Dendritic cell treated with granulocyte-macrophage colony-stimulating factor and Interleukin-4, amounts not matched to agents 40 ng/mL and 50 ng/mL, for 4 days (primary cell): ENCODE measurements around the gene LRGUK.
"Not testable (repeated sequence)": the region's sequence is repeated elsewhere in the genome, so short reads cannot be mapped to it uniquely, and the experiment has no call there.

Experiments used
- H3K27ac Mint-ChIP-seq: one replicate; pipeline ENCODE4 v1.8.0; 2022; ENCODE audit warnings: mild to moderate bottlenecking, mixed read lengths
- H3K27me3 Mint-ChIP-seq: one replicate; pipeline ENCODE4 v1.8.0; 2022; ENCODE audit warnings: mild to moderate bottlenecking, mixed read lengths
- H3K36me3 Mint-ChIP-seq: one replicate; pipeline ENCODE4 v1.8.0; 2022; ENCODE audit warnings: low read depth, mixed read lengths
- H3K4me1 Mint-ChIP-seq: one replicate; pipeline ENCODE4 v1.8.0; 2022; ENCODE audit warnings: low read depth, mixed read lengths
- H3K4me3 Mint-ChIP-seq: one replicate; pipeline ENCODE4 v1.8.0; 2022; ENCODE audit warnings: mild to moderate bottlenecking, moderate library complexity, mixed read lengths
- H3K9me3 Mint-ChIP-seq: one replicate; pipeline ENCODE4 v1.8.0; 2022; ENCODE audit warnings: mixed read lengths
- intact Hi-C: fragments of 100-400 bp; cut with micrococcal nuclease; formaldehyde crosslinking; loops from one replicate; pipeline ENCODE4 v1.15.0; 2022

The LRGUK gene

DNA sequence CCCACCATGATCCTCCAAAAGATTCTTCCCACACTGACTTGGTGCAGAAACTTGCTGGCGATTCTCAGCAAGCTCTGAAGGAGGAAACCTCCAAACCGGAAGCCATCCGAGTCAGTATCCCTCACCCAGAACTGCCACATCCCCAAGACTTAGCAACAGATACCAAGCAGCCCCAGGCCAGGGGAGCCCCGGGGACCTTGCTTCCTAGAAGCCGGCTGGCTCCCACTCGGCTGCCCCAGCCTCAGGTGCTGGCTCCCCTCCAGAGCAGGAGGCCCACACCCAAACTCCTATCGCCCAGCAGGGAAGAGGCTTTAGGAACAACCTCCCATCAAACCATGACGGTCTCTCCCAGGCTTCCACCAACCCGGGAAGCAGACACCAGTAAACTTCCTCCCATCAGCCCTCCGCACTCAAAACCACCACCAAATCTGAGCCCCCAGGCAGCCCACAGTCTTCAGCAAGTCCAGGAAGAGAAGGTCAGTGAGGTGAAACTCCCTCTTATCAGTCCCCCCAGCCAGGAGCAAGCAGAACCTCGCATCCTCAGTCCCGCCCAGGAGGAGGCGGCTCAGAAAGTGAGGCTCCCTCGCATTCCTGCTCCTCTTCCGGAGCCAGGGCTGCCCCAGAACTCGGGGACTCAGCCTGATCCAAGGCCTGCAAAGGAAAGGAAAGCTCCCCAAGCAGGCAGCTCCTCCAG, 82.3 kb downstream of the LRGUK start:
- Mint-ChIP-seq H3K9me3 (peaks cover 7% of the 10 kb centered on the region), H3K36me3 (no peaks in the 10 kb centered on the region), H3K4me3 (no peak overlapping the region), H3K27me3 (peaks cover 7% of the 10 kb centered on the region), H3K4me1 (peaks cover 25% of the 10 kb centered on the region), H3K27ac (peak overlapping the region; percentile 8)
- intact Hi-C loops = no loop called here

DNA sequence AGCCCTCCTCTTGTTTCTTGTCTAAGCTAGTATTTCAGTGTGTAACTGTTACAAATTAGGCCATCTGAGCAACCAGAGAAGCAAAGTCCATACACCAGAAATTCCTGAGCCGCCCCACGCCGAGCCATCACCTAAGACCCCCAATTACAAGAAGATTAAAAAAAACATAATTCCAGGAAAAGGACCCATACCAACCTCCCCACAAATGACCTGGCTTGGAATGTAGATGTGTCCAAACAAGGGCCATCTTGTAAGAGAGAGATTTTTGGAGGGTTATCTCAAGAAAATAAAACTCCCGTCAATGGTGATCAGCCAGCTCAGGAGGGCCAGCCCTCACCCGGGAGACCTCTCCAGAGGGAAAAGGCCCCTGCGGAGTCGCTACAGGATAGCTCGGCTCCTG, 83.1 kb downstream of the LRGUK start:
- no peak overlapping the region for H3K4me3 Mint-ChIP-seq
- intact Hi-C loops = no loop called here
- H3K4me1 Mint-ChIP-seq = peaks cover 25% of the 10 kb centered on the region
- H3K36me3 Mint-ChIP-seq = no peaks in the 10 kb centered on the region
- peaks cover under 1% of the 10 kb centered on the region for H3K9me3 Mint-ChIP-seq
- peak overlapping the region; percentile 8 for H3K27ac Mint-ChIP-seq
- H3K27me3 Mint-ChIP-seq = peaks cover 7% of the 10 kb centered on the region

DNA sequence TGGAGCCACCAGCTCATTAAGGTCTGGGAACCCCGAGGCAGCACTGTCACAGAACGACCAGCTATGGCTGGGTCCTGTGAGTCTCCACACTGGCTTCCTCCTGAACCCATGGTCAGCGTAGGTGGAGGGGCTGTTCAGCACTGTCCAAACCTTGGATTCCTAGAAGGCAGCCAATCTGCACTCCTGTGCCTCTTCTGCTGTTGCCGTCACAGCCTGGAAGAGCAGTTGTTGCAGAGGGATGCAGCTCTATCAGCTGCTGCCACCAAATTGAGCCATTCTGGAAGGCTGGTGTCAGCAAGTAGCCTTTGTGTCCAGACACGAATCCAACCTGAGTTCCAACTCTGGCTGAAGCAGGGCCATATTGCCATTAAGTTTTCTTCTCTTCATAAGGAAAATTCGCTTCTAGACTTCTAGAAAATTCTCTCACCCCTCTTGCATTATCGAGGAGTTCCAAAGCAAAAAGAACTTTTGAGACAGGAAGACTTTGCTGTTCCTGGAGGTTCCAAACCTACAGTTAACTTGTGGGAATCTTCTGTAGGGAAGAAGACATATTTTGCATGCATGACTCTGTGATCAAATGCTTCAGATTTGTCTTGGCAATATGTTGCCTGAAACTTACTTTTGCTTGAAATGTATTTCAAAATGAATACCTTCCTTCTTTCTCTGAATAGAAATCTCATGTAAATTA, 84.0 kb downstream of the LRGUK start:
- no peak overlapping the region for H3K27ac Mint-ChIP-seq
- H3K36me3 Mint-ChIP-seq = no peaks in the 10 kb centered on the region
- intact Hi-C loops = no loop called here

DNA sequence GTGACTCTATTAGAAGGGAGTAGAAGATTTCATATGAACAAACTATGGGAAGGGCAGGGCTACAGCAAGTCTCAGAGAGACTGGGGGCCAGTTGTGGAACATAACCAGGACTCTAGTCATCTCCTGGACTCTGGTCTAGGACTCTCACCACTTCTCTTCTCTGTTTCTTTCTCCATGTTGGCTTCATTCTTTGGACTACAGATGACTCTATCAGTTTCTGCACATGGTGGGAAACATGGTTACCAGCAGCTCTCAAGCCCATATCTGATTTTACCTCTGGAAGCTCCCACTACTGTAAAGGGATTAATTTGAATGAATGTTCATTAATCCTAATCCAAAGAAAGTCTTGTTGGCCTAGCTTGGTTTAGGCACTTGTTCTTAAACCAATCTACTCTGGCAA, 84.7 kb downstream of the LRGUK start:
- no peaks in the 10 kb centered on the region for H3K9me3 Mint-ChIP-seq
- intact Hi-C loops = no loop called here

More for the DNA sequence above, 84.0 kb downstream of the LRGUK start:
- Mint-ChIP-seq H3K27me3 (peaks cover 7% of the 10 kb centered on the region), H3K4me1 (peaks cover 25% of the 10 kb centered on the region), H3K9me3 (no peaks in the 10 kb centered on the region), H3K4me3 (no peak overlapping the region)

DNA sequence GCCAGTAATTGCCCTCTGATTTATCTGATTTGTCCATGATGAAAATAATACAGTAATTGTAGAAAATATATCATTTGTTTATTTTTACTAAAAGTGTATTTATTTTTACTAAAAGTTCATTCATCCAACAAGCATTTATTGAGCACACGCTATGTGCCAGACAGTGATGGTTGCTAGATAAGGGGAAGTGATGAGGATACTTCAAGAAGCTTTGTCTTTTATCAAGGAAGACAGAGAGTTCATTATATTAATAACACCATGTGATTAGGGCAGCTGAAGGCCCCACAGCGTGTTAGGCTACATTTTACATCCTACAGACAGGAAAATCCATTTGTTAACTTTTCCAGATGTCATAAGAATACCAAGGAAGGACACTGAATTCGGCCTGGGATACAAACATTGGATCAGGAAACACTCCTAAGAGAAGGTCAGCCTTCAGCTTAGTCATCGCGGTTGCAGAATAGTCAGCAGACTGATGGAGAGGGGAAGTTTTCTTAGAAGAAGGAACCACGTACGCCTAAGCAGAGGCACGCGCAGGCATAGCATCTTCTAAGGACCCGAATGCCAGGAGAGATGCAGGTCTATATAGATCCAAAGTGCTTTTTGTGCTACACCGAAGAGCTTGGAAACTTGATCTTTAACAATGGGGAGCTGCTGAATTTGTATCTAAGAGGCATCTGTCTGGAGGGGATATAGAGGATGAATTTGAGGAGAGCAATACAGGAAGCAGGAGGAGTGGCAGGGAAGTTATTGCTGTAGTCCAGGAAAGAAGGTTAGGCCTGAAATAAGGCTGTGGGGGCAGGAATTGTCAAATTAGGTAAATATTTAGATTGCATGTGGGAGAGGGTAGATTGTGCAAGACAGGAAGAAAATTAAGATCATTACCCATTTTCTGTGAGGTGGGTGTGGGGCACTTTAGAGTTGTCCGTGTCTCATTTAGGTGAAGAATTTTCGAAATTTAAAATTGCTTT, 85.7 kb downstream of the LRGUK start:
- H3K36me3 Mint-ChIP-seq = no peaks in the 10 kb centered on the region
- intact Hi-C loops = no loop called here
- H3K27ac Mint-ChIP-seq = peak overlapping the region; percentile 50
- peaks cover 7% of the 10 kb centered on the region for H3K27me3 Mint-ChIP-seq
- H3K9me3 Mint-ChIP-seq = no peaks in the 10 kb centered on the region
- no peak overlapping the region for H3K4me3 Mint-ChIP-seq
- peaks cover 25% of the 10 kb centered on the region for H3K4me1 Mint-ChIP-seq

More for the DNA sequence above, 84.7 kb downstream of the LRGUK start:
- H3K4me3 Mint-ChIP-seq = no peak overlapping the region
- no peaks in the 10 kb centered on the region for H3K36me3 Mint-ChIP-seq
- H3K4me1 Mint-ChIP-seq = peaks cover 25% of the 10 kb centered on the region
- H3K27me3 Mint-ChIP-seq = peaks cover 7% of the 10 kb centered on the region
- H3K27ac Mint-ChIP-seq = no peak overlapping the region

DNA sequence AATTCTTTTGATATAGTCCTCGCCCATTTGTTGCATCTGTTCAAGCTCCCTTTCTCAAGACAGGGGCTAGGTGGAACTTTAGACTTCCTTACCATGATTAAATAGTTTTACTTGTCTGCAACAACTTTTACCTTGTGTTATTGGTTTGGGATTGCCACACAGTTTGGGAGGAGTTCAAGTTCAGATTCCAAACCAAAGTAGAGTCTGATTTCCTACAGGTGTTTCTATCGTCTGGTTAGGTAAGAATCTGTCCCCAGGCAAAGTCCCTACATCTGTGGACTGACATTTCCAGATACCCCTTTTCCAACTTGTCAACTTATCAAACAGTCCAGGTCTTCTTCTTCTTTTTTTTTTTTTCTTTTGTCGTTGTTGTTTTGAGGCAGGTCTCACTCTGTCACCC, 93.1 kb downstream of the LRGUK start:
- Mint-ChIP-seq H3K27me3 (peaks cover 8% of the 10 kb centered on the region), H3K36me3 (no peaks in the 10 kb centered on the region), H3K4me1 (no peaks in the 10 kb centered on the region), H3K9me3 (no peaks in the 10 kb centered on the region), H3K27ac (no peak overlapping the region), H3K4me3 (no peak overlapping the region)
- intact Hi-C loops = no loop called here

DNA sequence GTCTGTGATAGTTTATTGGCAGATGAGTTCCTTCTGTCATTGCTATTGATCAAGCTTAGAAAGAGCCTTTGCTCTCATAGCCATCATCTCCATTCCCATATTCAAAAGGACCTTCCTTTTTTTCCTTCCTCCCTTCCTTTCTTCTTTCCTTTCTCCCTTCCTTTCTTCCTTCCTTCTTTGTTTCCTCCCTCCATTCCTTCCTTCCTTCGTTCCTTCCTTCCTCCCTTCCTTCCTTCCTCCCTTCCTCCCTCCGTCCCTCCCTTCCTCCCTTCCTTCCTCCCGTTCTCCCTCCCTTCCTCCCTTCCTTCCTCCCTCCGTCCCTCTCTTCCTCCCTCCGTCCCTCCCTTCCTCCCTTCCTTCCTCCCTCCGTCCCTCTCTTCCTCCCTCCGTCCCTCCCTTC, 104.2 kb downstream of the LRGUK start:
- H3K4me1 Mint-ChIP-seq, H3K27ac Mint-ChIP-seq, intact Hi-C loops, H3K36me3 Mint-ChIP-seq, H3K27me3 Mint-ChIP-seq, H3K9me3 Mint-ChIP-seq, H3K4me3 Mint-ChIP-seq: not testable (repeated sequence)

DNA sequence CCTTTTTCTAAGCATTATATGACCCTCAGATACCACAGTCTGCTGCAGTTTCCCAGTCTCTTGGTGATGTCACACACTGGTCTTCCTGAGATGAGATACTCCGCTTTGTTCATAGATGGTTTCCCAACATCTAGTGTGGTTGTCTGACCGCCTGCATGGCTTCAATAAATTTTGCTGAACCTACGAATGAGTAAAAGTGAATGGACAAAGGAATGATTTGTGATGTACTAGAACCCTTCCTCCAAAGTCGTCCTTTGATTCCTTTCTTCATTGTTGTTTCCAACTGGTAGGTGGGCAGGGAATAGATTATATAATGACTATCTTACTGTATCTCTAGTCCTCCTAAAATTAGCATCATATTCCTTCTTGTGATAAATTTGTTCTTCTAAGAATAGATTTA, 107.1 kb downstream of the LRGUK start:
- Mint-ChIP-seq H3K27me3 (peaks cover 12% of the 10 kb centered on the region), H3K4me3 (no peak overlapping the region), H3K36me3 (no peaks in the 10 kb centered on the region), H3K4me1 (no peaks in the 10 kb centered on the region), H3K9me3 (peaks cover 17% of the 10 kb centered on the region), H3K27ac (no peak overlapping the region)
- intact Hi-C loops = no loop called here

DNA sequence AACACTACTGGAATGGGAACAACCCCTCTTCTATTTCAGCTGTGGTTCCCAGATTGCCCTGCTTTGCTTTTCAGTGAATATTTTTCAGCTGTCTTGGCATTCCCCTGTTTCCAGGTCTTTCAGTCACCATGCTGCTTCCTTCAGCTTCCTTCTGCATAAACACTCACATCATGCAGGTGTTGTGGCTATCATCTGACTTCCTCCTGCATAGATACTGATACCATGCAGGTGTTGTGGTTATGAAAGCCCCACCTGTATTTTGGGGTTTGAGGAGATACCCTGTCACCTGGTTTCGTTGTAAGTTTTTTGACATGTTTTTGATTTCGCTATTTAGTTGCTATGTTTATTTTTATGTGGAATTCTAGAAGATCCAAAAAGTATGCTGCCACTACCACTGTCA, 118.1 kb downstream of the LRGUK start:
- no peaks in the 10 kb centered on the region for H3K4me1 Mint-ChIP-seq
- H3K27me3 Mint-ChIP-seq = peaks cover 4% of the 10 kb centered on the region
- intact Hi-C loops = no loop called here
- H3K27ac Mint-ChIP-seq = no peak overlapping the region
- H3K4me3 Mint-ChIP-seq = no peak overlapping the region
- peaks cover 7% of the 10 kb centered on the region for H3K9me3 Mint-ChIP-seq
- H3K36me3 Mint-ChIP-seq = no peaks in the 10 kb centered on the region

DNA sequence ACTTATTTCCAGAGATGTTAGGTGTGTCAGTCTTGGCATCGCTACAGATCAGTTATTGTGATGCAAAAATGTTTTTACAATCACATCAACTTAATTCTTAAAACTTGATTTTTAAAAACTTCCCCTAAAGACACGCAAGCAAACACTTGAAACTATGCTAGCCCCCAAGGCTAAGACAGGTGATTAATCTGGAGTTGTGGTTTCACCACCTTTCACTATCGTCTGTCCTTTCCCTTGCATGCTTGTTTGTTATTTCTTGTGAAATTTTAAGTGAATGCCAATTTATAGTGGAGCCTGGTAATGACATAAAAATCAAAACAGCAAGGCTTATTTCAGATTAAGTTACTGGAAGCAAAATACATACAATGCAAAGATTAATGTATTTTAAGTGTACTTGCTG, 119.2 kb downstream of the LRGUK start:
- H3K9me3 Mint-ChIP-seq = no peaks in the 10 kb centered on the region
- no peaks in the 10 kb centered on the region for H3K4me1 Mint-ChIP-seq
- H3K27me3 Mint-ChIP-seq = peaks cover 1% of the 10 kb centered on the region
- intact Hi-C loops = no loop called here
- no peak overlapping the region for H3K27ac Mint-ChIP-seq
- H3K36me3 Mint-ChIP-seq = no peaks in the 10 kb centered on the region
- no peak overlapping the region for H3K4me3 Mint-ChIP-seq

DNA sequence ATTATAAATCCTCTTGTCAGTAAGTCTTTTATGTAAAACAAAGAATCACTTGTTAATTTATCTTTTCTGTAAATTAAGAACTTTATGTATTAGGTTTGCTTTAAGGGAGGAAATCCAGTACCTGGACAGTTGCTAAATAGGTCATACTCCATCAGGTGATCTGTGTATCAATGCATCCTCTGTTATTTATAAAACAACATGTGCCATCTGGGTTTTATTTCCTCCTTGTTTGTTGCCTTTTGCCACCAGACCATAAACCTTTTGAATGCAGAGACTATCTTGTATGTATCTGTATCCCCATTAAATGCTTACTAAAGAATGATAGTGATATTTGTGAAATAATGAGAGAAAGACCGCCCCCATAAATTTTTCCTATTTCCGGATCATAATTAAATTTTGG, 119.6 kb downstream of the LRGUK start:
- H3K4me3 Mint-ChIP-seq = no peak overlapping the region
- H3K27me3 Mint-ChIP-seq = peaks cover 1% of the 10 kb centered on the region
- H3K4me1 Mint-ChIP-seq = no peaks in the 10 kb centered on the region
- no peak overlapping the region for H3K27ac Mint-ChIP-seq
- no peaks in the 10 kb centered on the region for H3K36me3 Mint-ChIP-seq
- intact Hi-C loops = no loop called here
- no peaks in the 10 kb centered on the region for H3K9me3 Mint-ChIP-seq

DNA sequence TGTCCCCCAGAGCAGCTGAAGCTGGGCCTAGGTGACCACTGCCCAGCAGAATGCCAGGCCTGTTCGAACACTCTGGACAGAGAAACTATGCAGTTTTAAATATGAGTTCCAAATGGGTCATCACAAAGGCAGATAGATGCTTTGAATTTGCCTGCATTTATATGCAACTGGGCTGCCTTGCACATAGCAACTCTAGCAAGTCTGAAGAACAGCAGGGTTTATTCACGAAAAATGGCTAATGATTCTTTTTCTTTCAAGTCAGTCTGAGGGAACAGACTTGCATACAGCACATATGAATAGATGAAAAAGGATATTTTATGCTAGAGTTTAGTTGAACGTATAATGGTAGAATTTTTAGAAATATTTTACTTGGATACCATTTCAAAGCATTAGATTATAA, 121.1 kb downstream of the LRGUK start:
- Mint-ChIP-seq H3K9me3 (no peaks in the 10 kb centered on the region), H3K4me3 (no peak overlapping the region), H3K36me3 (no peaks in the 10 kb centered on the region), H3K27me3 (peaks cover 1% of the 10 kb centered on the region), H3K4me1 (no peaks in the 10 kb centered on the region), H3K27ac (no peak overlapping the region)
- intact Hi-C loops = no loop called here

DNA sequence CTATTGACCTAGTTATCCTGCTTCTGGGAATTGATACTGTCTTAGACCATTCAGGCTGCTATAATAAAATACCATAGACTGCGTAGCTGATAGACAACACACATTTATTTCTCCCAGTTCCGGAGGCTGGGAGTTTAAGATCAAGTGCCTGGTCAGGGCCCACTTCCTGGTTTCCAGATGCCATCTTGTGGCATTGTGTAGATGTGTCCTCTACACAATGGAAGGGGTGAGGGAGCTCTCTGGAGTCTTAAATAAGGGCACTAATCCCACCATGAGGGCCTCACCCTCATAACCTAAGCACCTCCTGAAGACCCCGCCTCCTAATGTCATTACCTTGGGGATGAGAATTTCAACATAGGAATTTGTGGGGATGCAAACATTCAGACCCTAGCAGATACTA, 127.2 kb downstream of the LRGUK start:
- H3K4me1 Mint-ChIP-seq = peaks cover 13% of the 10 kb centered on the region

DNA sequence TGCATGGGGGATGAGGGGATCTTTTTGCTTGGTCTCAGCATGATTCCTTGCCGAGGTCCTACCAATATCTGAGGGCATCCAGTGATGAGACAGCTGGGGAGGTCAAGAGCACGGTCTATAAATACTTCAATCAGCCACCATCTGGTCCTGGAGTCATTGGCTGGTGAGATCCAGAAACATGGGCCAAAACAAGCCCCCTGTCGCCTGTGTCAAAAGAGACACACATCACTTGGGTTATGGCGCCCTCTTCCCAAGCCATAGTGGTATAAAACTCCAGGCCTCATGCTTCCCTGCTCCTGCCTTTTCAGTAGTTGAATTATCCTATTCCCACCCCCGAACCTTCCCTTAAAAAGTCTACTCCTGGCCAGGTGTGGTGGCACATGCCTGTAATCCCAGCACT, 128.7 kb downstream of the LRGUK start:
- H3K36me3 Mint-ChIP-seq = no peaks in the 10 kb centered on the region
- intact Hi-C loops = no loop called here
- H3K4me1 Mint-ChIP-seq = peaks cover 13% of the 10 kb centered on the region
- no peak overlapping the region for H3K4me3 Mint-ChIP-seq
- no peaks in the 10 kb centered on the region for H3K9me3 Mint-ChIP-seq
- no peak overlapping the region for H3K27ac Mint-ChIP-seq
- H3K27me3 Mint-ChIP-seq = peaks cover 4% of the 10 kb centered on the region

More for the DNA sequence above, 127.2 kb downstream of the LRGUK start:
- no peaks in the 10 kb centered on the region for H3K36me3 Mint-ChIP-seq
- H3K27me3 Mint-ChIP-seq = peaks cover 4% of the 10 kb centered on the region
- intact Hi-C loops = no loop called here
- no peaks in the 10 kb centered on the region for H3K9me3 Mint-ChIP-seq
- H3K27ac Mint-ChIP-seq = no peak overlapping the region
- H3K4me3 Mint-ChIP-seq = no peak overlapping the region
